ENCODE measurements around the gene PPFIBP1.

DNA sequence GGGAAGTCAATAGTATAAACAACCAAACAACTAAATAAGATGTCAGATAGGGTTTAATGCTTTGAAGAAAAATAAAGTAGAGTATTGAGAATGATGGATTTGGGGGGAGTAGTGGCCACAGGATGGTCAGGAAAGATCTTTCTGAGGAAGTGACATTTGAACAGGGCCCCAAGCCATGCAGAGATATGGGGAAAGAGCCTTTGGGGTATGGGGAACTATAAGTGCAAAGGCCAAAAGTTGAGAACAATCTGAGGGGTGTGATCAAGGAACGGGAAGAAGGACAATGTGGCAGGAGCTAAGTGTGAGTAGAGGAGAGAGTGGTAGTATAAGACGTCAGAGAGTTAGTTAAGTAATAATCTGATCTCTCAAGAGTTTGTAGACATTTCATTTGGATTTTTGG, 188.0 kb downstream of the PPFIBP1 start:
- TF ChIP-seq USF2 (IDR thresholded peaks at IDR 0.05) (no peak), RAD21 (conservative IDR thresholded peaks at IDR 0.05 in 1 of 2, IDR thresholded peaks at IDR 0.05 in 1 of 2) (no peak), SMC3 (IDR thresholded peaks at IDR 0.05) (no peak), EP300 (IDR thresholded peaks at IDR 0.05) (no peak), CTCF (IDR thresholded peaks at IDR 0.05) (no peak), EHMT2 (IDR thresholded peaks at IDR 0.05; ENCODE audit: low read depth) (no peak), TP53 (CRISPR knock-in tag; IDR thresholded peaks at IDR 0.05) (no peak), BHLHE40 (IDR thresholded peaks at IDR 0.05; ENCODE audit: low read depth, low read length) (no peak), SREBF2 (IDR thresholded peaks at IDR 0.05) (no peak), HOXA7 (CRISPR knock-in tag; IDR thresholded peaks at IDR 0.05) (no peak), MYC (IDR thresholded peaks at IDR 0.05; ENCODE audit: borderline replicate concordance, low read length) (no peak), NFE2L2 (conservative IDR thresholded peaks at IDR 0.05; ENCODE audit: low read length) (no peak)
- TF ChIP-seq, protein P1, sequence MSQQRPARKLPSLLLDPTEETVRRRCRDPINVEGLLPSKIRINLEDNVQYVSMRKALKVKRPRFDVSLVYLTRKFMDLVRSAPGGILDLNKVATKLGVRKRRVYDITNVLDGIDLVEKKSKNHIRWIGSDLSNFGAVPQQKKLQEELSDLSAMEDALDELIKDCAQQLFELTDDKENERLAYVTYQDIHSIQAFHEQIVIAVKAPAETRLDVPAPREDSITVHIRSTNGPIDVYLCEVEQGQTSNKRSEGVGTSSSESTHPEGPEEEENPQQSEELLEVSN (IDR thresholded peaks at IDR 0.05; ENCODE audit: borderline replicate concordance, low read depth) = no peak

All from A549 (cell line).